SK-N-SH (cell line): ENCODE results near the gene TSHZ3.

Source experiments
- CHD2 ChIP-seq: fragments of 150-350 bp; IDR thresholded peaks from 2 replicates; pipeline ENCODE4 v1.6.1; 2018; ENCODE audit warnings: low read length; ENCODE audit not compliant: partially characterized antibody
- EP300 ChIP-seq, 2 experiments: IDR thresholded peaks; 2 replicates each; pipeline versions ENCODE4 v1.4.0 to v1.6.1; 2012; ENCODE audit warnings: borderline replicate concordance in 1 of 2, low read depth in 1 of 2, low read length in 1 of 2
- FOXM1 ChIP-seq: IDR thresholded peaks from 2 replicates; pipeline ENCODE4 v1.4.0; 2012; ENCODE audit warnings: low read depth, mild to moderate bottlenecking
- GABPA ChIP-seq: IDR thresholded peaks from 2 replicates; pipeline ENCODE4 v1.4.0; 2012; ENCODE audit warnings: low read depth, mild to moderate bottlenecking
- JUND ChIP-seq: IDR thresholded peaks from 2 replicates; pipeline ENCODE4 v1.4.0; 2012
- POLR2AphosphoS5 ChIP-seq: IDR thresholded peaks from 2 replicates; pipeline ENCODE4 v1.6.1; 2012; ENCODE audit warnings: low read depth, low read length
- SIN3A ChIP-seq: IDR thresholded peaks from 2 replicates; pipeline ENCODE4 v1.6.1; 2012; ENCODE audit warnings: low read depth, mild to moderate bottlenecking, low read length, moderate library complexity, borderline replicate concordance
- TCF12 ChIP-seq: IDR thresholded peaks from 2 replicates; pipeline ENCODE4 v1.4.0; 2012
- YY1 ChIP-seq: IDR thresholded peaks from 2 replicates; pipeline ENCODE4 v1.4.0; 2012; ENCODE audit warnings: low read depth, mild to moderate bottlenecking
- TF ChIP-seq, protein P1 (sequence below): fragments of 200-600 bp; sonication (generic); IDR thresholded peaks from 2 replicates; pipeline ENCODE4 v1.6.1; 2017; ENCODE audit warnings: antibody characterized with exemption, mild to moderate bottlenecking, moderate library complexity
- TF ChIP-seq, protein P2 (sequence below): IDR thresholded peaks from 2 replicates; pipeline ENCODE4; 2012
- TF ChIP-seq, protein P3 (sequence below): fragments of 150-350 bp; IDR thresholded peaks from 2 replicates; pipeline ENCODE4 v1.6.1; 2017; ENCODE audit warnings: antibody characterized with exemption, low read length, low read depth, borderline replicate concordance
- TF ChIP-seq, protein P4 (sequence below): IDR thresholded peaks from 2 replicates; pipeline ENCODE4 v1.6.1; 2012; ENCODE audit warnings: mild to moderate bottlenecking, low read depth, low read length, moderate library complexity
- TF ChIP-seq, protein P5 (sequence below): IDR thresholded peaks from 2 replicates; pipeline ENCODE4 v1.4.0; 2012; ENCODE audit warnings: low read depth

DNA sequence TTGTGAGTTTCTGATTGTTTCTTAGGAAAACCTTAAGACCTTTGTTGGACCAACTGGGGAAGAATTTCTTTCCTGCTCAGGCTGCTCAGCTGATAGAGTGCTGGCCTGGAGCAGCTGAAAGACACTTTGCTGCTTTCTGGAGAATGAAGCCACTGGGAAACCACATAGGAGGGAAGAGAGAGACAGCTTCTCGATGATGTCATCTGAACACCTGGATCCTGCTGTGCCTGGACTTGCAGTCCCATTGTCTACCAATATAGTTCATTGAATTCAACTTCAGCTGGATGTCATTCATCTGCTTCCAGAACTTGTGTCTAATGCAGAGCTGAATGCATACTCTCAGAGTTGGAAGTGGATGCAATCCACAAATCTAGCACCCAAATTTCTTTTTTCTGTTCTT lies 34.3 kb upstream of the TSHZ3 start:
- TF ChIP-seq, protein P1, sequence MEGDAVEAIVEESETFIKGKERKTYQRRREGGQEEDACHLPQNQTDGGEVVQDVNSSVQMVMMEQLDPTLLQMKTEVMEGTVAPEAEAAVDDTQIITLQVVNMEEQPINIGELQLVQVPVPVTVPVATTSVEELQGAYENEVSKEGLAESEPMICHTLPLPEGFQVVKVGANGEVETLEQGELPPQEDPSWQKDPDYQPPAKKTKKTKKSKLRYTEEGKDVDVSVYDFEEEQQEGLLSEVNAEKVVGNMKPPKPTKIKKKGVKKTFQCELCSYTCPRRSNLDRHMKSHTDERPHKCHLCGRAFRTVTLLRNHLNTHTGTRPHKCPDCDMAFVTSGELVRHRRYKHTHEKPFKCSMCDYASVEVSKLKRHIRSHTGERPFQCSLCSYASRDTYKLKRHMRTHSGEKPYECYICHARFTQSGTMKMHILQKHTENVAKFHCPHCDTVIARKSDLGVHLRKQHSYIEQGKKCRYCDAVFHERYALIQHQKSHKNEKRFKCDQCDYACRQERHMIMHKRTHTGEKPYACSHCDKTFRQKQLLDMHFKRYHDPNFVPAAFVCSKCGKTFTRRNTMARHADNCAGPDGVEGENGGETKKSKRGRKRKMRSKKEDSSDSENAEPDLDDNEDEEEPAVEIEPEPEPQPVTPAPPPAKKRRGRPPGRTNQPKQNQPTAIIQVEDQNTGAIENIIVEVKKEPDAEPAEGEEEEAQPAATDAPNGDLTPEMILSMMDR, result no peak
- TF ChIP-seq, protein P2, sequence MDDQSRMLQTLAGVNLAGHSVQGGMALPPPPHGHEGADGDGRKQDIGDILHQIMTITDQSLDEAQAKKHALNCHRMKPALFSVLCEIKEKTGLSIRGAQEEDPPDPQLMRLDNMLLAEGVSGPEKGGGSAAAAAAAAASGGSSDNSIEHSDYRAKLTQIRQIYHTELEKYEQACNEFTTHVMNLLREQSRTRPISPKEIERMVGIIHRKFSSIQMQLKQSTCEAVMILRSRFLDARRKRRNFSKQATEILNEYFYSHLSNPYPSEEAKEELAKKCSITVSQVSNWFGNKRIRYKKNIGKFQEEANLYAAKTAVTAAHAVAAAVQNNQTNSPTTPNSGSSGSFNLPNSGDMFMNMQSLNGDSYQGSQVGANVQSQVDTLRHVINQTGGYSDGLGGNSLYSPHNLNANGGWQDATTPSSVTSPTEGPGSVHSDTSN, result no peak
- TF ChIP-seq, protein P3, sequence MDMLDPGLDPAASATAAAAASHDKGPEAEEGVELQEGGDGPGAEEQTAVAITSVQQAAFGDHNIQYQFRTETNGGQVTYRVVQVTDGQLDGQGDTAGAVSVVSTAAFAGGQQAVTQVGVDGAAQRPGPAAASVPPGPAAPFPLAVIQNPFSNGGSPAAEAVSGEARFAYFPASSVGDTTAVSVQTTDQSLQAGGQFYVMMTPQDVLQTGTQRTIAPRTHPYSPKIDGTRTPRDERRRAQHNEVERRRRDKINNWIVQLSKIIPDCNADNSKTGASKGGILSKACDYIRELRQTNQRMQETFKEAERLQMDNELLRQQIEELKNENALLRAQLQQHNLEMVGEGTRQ, result no peak
- TF ChIP-seq EP300 (IDR thresholded peaks at IDR 0.05; ENCODE audit: borderline replicate concordance in 1 of 2, low read depth in 1 of 2, low read length in 1 of 2), result no peak
- no peak for TF ChIP-seq CHD2
- TF ChIP-seq, protein P4, sequence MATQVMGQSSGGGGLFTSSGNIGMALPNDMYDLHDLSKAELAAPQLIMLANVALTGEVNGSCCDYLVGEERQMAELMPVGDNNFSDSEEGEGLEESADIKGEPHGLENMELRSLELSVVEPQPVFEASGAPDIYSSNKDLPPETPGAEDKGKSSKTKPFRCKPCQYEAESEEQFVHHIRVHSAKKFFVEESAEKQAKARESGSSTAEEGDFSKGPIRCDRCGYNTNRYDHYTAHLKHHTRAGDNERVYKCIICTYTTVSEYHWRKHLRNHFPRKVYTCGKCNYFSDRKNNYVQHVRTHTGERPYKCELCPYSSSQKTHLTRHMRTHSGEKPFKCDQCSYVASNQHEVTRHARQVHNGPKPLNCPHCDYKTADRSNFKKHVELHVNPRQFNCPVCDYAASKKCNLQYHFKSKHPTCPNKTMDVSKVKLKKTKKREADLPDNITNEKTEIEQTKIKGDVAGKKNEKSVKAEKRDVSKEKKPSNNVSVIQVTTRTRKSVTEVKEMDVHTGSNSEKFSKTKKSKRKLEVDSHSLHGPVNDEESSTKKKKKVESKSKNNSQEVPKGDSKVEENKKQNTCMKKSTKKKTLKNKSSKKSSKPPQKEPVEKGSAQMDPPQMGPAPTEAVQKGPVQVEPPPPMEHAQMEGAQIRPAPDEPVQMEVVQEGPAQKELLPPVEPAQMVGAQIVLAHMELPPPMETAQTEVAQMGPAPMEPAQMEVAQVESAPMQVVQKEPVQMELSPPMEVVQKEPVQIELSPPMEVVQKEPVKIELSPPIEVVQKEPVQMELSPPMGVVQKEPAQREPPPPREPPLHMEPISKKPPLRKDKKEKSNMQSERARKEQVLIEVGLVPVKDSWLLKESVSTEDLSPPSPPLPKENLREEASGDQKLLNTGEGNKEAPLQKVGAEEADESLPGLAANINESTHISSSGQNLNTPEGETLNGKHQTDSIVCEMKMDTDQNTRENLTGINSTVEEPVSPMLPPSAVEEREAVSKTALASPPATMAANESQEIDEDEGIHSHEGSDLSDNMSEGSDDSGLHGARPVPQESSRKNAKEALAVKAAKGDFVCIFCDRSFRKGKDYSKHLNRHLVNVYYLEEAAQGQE, result no peak
- TF ChIP-seq YY1, result no peak
- TF ChIP-seq POLR2AphosphoS5, result no peak
- no peak for TF ChIP-seq FOXM1
- TF ChIP-seq JUND, result no peak
- TF ChIP-seq GABPA, result no peak
- TF ChIP-seq, protein P5, sequence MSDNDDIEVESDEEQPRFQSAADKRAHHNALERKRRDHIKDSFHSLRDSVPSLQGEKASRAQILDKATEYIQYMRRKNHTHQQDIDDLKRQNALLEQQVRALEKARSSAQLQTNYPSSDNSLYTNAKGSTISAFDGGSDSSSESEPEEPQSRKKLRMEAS, result no peak
- no peak for TF ChIP-seq SIN3A
- TF ChIP-seq TCF12, result no peak
